Stimulated activated CD4-positive, alpha-beta T cell treated with anti-CD3 and anti-CD28 coated beads, Interleukin-12 subunit alpha, Interleukin-12 subunit beta, amount 100 ng/mL, for 4 hours (primary cell): ENCODE data around the gene SLC29A3.
"Not testable (repeated sequence)": the region's sequence is repeated elsewhere in the genome, so short reads cannot be mapped to it uniquely, and the experiment has no call there.

Source experiments
- DNase-seq: peaks from one replicate; pipeline ENCODE4 v3.0.0-alpha.2; 2020

Gene SLC29A3

DNA sequence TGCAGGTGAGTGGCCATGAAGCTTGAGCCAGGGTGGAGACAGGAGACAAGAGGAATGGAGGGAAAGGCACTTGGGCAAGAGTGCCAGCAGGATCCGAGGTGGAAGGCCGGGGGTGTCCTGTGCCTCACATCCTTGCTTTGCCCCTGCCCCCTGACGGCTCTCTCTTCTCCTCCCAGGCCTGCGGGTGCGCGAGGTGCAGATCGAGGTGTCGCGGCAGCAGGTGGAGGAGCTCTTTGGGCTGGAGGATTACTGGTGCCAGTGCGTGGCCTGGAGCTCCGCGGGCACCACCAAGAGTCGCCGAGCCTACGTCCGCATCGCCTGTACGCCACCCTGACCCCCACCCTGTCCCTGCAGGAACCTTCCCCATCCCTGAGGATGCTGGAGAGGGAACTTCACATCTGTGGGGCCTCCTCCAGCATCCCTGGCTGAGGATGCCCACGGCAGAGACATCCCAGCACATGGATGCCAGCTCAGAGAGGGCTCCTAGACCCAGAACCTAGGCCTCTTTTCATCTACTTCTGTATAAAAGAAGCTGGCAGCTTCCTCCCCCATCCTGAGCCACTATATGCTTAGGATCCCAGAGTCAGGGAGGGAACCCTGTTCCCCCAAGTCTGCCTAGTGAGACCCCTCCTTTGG lies 34.4 kb upstream of the SLC29A3 start:
- no peak for DNase-seq

DNA sequence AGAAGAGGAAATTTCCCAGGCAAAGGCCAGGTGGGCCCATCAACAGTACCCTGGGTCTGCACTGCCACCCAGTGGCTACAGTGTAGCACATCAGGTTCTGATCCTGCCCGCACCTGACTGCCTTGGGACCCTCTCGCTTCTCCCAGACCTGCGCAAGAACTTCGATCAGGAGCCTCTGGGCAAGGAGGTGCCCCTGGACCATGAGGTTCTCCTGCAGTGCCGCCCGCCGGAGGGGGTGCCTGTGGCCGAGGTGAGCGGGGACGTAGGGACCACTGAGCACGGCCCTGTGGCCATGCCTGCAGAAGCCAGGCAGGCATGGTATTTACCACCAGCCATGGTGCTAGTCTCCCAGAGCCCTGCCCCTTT lies 33.9 kb upstream of the SLC29A3 start:
- peak; percentile 28 for DNase-seq

DNA sequence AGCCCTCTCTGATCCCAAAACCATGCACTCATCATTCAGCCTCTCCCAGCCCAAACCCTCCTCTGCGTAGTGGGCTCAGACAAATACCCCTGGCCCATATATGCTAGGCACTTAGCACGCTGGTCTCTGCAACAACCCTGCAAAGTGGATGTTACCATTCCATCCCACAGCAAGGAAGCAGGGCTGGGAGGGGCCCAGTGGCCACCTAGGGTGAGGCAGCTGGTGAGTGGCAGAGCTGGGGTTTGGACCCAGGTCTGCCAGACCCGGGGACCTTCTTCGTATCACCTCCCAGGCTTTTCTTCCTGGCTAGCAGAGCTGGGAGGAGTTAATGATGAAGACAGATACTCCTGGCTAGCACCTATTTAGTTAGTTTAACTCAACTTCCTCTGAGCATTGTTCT lies 33.1 kb upstream of the SLC29A3 start:
- no peak for DNase-seq

DNA sequence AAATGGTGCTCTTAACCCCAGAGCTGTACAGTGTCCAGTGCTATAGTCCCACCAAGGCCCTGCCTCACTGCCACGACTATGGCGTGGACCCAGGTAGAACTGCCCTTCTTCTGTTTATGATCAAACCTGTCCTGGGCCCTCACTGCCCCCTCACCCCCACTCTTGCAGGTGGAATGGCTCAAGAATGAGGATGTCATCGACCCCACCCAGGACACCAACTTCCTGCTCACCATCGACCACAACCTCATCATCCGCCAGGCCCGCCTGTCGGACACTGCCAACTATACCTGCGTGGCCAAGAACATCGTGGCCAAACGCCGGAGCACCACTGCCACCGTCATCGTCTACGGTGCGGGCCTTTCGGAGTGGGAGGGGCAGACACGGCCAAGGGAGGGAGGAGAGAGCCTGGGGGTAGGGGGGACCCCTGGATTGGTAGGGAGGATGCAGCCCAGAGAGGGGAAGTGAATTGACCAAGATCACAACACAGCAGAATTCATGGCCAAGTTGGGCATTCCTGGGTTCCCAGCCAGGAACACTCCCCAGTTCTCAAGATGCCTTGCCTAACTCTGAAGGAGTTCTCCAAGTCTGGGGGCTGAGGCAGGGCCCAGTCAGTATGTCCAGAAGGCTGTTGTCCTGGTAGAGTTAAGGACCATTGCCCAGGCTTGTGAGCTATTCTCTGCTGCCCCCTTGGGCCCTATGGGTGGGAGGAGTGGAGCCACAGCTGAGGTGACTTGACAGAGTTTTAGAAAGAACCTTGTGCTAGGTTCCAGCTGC lies 32.4 kb upstream of the SLC29A3 start:
- no peak for DNase-seq

DNA sequence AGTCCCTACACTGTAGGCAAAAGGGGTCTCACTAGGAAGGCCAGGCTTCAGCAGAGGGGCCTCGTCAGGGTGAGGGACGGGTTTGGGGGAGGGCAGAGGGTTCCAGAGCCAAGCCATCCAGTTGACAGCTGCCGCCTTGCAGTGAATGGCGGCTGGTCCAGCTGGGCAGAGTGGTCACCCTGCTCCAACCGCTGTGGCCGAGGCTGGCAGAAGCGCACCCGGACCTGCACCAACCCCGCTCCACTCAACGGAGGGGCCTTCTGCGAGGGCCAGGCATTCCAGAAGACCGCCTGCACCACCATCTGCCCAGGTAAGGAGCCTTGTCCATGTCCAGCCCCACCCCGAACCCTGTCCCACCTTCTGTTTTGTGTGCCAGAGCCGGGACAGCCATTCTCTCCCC lies 31.6 kb upstream of the SLC29A3 start:
- no peak for DNase-seq

DNA sequence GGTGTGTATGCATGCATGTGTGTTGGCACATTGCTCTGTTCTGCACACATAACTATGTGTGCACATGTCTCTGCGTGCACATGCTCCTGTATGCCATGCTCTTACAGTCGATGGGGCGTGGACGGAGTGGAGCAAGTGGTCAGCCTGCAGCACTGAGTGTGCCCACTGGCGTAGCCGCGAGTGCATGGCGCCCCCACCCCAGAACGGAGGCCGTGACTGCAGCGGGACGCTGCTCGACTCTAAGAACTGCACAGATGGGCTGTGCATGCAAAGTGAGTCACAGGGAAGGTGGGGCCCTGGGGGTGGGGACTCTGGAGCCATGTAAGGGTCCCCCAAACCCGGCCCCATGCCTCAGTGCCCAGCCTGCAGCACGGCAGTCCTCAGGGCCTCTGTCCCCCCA lies 30.6 kb upstream of the SLC29A3 start:
- no peak for DNase-seq

DNA sequence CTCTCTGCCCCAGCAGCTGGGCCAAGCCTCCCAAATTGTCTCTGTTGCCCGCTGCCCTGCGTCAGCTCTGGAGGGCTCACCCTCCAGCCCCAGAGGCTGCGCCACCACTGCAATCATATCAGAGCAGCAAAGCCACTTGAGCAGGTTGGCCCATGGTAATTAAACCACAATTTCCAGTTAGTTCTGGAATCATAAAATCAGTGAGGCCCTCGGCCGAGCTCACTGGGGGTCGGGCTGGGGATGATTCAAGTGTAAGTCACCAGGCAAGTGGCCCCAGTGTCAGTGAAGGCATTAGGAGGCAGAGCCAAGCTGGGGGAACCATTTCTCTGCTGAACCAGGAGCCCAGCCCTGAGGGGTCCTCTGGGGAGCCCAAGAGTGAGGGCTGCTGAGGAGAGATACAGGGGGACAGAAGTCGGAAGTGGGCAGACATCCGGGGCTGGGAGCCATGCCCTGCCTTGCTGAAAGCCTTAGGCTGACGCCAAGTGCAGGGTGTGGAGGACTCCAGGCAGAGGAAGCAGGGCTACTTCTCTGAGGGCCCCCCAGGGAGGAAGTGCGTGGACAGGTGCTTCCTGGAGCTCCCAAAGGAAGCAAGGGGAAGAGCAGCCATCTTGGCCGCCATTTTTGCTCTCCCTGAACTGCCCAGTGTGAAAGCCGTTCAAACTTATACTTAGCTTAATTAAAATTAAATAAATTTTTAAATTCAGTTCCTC lies 29.5 kb upstream of the SLC29A3 start:
- no peak for DNase-seq

DNA sequence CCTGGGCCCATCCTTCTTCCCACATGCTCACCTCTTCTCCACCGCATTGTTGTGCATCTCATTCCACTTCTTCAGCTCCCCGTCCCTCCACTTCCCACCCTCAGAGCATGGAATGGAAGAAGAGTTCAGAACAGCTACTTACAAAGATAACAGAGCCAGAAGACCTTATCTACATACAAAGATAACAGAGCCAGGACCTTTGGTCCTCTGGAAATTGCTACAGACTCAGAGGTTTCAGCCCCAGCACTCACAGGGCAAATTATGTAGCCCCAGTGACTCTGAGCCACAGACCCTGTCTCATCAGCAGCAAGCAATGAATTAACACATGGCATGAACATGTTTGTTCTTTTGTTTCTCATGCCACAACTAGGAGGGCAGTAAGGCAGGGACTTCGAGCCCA lies 28.7 kb upstream of the SLC29A3 start:
- DNase-seq, result no peak

DNA sequence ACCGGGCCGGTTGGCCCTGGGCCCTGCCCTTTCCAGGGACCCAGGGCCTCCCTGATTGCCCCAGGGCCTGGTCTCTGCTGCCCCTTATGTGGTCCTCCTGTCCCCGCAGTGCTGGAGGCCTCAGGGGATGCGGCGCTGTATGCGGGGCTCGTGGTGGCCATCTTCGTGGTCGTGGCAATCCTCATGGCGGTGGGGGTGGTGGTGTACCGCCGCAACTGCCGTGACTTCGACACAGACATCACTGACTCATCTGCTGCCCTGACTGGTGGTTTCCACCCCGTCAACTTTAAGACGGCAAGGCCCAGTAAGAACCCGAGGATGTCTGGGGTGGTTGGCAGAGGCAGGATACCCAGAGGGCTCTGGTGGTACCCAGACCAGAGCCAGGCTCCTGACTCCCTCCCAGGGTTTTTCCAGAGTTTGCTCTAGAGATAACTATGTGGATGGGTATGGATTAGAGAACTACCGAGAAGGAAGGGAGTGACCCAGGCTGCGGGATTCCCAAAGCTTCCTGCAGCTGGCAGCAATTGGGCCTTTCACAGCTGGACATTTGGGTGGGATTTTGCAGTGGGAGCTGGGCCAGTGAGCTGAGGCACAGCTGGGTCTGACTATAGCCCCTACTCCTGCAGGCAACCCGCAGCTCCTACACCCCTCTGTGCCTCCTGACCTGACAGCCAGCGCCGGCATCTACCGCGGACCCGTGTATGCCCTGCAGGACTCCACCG lies 28.1 kb upstream of the SLC29A3 start:
- no peak for DNase-seq

DNA sequence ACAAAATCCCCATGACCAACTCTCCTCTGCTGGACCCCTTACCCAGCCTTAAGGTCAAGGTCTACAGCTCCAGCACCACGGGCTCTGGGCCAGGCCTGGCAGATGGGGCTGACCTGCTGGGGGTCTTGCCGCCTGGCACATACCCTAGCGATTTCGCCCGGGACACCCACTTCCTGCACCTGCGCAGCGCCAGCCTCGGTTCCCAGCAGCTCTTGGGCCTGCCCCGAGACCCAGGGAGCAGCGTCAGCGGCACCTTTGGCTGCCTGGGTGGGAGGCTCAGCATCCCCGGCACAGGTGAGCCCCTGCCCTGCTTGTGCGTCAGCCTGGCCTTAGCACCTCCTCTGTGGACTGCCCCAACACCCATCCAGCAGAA lies 27.5 kb upstream of the SLC29A3 start:
- DNase-seq, result no peak

DNA sequence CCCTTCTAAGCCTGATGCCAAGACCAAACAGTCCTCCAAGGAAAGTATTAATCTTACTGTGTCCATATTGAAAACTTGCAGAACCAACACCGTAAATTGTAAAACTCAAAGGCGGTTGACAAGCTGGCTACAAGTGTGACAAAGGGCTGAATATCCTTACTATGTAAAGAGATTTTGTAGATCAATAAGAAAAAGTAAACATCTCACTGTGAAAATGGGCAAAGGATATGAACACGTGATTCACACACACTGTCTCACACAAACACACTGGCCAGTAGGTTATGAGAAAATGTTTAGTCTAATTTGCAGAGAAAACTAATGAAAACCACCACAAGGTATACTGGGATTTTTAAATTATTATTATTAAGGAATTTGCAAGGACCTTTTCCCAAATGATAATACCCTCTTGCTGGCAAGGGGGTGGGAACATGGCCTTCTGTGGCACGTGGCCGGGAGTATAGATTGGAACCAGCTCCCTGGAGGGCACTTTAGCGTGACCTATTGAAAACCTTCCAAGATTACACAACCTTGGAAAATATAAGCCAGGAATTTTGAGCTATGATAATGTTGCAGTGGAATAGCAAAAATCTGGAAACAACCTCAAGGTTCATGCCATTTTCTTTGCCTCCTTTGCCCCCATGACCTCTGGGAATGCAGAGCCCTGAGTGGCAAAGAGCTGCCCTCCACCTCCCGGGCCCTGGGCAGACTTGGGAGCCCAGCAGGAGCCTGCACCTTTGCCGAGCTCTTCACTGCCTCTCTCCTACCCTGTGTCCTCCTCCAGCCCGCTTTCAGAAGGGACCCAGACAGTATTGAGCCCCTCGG lies 26.2 kb upstream of the SLC29A3 start:
- no peak for DNase-seq

DNA sequence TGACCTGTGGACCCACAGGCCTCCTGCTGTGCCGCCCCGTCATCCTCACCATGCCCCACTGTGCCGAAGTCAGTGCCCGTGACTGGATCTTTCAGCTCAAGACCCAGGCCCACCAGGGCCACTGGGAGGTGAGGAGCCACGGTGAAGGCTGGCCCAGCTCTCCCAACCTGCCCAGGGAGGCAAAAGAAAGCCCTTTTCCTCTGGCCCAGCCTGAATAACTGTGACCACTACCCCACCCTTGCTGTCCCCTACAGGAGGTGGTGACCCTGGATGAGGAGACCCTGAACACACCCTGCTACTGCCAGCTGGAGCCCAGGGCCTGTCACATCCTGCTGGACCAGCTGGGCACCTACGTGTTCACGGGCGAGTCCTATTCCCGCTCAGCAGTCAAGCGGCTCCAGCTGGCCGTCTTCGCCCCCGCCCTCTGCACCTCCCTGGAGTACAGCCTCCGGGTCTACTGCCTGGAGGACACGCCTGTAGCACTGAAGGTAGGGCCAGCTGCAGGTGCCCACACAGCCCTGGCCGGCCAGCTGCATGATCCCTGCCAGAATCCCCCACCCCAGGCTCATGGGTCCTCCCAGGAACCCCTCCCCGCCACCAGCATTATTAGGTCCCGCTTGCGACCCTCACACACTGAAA lies 25.5 kb upstream of the SLC29A3 start:
- DNase-seq, result no peak

DNA sequence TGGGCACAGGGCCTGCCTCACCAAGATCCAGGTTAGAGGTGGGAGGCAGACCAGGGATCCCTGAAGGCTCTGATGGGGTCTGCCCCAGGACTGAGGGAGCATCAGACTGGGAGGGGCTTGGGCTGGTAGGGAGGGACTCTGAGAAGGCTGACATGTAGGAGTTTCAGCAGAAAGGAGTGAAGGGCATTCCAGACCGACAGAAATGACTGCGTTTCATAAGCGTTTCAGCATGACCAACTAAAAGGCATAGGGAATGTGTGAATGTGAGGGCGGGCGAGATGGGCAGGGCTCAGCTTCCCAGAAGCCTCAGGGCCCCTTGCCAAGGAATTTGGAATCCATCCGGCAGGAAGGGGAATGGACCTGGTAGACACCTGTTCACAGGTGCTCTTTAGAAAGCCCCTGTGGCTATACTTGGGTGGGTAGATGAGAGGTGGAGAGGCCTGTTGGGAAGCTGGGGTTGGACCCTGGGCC lies 24.9 kb upstream of the SLC29A3 start:
- DNase-seq, result no peak

DNA sequence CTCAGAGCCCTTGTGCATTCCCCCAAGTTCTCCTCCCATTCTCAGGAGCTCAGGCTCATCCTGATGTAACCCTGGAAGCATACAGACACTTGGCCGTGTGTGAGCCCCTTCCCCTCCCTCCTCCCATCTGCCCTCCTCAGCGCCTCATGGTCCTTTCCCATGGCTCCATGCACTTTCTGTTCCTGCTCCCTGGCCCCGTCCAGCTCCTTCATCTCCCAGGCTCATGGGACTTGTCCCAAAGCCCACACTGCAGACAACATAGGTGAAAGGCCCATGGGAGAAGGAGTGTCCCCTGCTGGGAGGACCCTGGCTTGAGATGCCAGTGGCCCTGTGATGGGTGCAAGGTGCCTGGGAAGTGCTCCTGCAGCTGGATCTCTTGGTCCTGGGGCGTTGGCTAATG lies 24.2 kb upstream of the SLC29A3 start:
- DNase-seq, result no peak

DNA sequence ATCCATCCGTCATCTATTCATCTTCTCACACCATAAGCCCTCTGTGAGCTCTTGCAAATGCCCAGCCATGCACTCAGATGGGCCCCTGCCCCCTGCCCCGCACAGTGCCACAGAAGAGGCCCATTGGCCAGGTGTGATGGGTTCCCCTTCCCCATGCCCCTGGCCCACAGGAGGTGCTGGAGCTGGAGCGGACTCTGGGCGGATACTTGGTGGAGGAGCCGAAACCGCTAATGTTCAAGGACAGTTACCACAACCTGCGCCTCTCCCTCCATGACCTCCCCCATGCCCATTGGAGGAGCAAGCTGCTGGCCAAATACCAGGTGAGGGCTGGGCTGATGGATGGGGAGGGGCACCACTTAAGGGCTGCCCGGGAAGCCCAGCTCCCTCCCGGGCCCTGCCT lies 23.4 kb upstream of the SLC29A3 start:
- no peak for DNase-seq

DNA sequence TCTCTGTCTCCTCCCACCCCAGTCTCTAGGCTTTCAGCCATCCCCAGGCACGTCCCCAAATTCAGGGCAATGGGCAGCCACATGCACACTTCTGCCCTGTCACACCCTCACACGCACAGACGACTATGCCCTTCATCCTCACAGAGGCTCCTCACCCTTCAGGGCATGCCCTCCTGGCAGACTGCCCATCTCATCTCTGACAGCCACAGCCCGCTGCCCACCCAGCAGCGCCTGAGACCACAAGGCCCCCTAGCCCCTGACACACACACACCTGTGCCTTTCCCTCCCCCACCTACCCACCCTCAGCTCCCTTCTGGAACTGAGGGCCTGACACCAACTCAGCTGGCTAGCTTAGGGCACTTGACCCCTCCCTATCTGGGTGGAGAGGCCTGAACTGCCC lies 23.0 kb upstream of the SLC29A3 start:
- DNase-seq, result no peak

DNA sequence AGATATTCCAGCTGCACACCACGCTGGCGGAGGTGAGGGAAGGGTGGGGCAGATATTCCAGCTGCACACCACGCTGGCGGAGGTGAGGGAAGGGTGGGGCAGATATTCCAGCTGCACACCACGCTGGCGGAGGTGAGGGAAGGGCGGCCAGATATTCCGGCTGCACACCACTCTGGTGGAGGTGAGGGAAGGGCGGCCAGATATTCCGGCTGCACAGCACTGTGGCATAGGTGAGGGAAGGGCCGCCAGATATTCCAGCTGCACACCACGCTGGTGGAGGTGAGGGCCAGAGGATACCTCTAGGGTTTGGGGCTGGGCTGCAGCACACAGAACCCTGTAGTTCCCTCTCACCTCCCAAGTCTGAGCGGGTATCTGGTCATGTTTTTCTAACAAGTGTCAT lies 22.2 kb upstream of the SLC29A3 start:
- DNase-seq, result not testable (repeated sequence)

DNA sequence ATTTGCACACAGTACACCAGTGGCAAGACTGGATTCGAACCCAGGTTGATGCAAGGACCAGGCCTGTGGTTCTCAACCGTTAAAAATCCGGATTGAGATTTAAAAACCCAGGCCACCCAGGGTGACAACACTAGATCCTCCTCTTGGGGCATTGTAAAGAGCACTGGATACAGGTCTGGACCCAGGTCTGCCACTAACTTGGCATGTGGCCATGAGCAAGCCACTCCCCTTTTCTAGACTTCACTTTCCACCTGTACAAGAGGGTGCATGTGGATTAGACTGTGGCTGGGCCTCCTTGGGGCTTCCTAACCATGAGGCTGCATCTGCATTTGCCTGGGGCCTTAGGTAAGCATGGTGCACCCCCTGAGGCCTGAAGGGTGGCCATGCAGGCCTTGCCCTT lies 21.7 kb upstream of the SLC29A3 start:
- no peak for DNase-seq

DNA sequence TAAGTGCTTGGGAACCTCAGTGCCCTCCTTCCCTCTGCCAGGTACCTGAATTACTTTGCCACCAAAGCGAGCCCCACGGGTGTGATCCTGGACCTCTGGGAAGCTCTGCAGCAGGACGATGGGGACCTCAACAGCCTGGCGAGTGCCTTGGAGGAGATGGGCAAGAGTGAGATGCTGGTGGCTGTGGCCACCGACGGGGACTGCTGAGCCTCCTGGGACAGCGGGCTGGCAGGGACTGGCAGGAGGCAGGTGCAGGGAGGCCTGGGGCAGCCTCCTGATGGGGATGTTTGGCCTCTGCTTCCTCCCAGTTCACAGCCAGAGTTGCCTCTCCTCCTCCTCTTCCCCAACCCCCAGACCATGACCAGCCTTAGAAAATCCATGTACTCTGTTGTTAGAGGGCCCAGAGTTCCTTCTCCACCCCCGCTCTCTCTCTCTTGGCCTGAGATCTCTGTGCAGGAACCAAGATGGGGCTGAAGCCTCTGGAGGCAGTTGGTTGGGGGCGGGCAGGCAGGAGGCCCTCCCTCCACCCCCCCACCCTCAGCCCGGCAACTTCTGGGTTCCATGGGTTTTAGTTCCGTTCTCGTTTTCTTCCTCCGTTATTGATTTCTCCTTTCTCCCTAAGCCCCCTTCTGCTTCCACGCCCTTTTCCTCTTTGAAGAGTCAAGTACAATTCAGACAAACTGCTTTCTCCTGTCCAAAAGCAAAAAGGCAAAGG lies 19.8 kb upstream of the SLC29A3 start:
- DNase-seq, result no peak

DNA sequence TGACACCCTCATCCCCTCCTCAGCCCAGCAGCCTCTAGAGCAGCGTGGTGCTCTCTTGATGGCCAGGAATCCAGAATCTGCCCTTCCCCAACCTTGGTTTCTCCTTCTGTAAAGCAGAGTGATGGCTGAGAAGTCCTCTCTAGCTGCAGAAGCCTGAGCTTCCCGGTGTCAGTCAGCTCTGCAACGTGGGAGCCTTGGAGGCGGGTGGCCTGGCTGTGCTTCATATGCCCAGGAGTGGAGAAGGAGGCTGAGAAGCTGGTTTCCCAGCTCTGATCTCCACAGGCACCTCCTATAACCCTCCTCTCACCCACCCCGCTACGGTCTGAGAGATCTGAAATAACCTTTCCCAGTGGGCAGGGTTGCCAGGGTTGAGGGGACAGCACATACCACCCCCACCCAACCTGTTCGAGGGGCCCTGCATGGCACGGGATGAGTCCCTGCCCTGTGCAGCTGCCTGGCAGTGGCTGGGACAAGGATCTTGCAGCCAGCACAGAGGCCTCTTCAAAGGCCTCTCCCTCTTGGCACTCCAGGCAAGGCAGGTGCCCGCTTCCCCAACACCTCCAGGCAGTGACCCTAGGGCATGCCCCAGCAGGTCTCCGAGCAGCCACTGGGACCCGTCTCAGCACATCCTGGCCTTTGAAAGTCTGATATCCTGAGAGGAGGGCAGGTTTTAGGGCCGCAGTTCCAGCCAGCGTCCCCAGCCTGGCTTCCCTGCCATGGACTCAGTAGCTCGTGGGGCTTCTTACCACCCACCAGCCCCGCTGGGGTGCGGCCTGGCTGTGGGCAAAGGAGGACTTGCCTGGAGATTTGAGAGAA lies 18.3 kb upstream of the SLC29A3 start:
- no peak for DNase-seq
